HepG2 (cell line): ENCODE results near the gene MAP3K4.

ENCODE experiments used
- JUN ChIP-seq: sonication (generic); formaldehyde crosslinking; IDR thresholded peaks from 2 replicates; pipeline ENCODE4 v1.4.0; 2020; ENCODE audit warnings: mild to moderate bottlenecking, missing genetic modification reagents
- KLF15 ChIP-seq: sonication (generic); formaldehyde crosslinking; IDR thresholded peaks from 2 replicates; pipeline ENCODE4 v1.8.1; 2023; ENCODE audit warnings: borderline replicate concordance, mild to moderate bottlenecking, inconsistent platforms, missing genetic modification reagents, mixed read lengths
- SP5 ChIP-seq: IDR thresholded peaks from 2 replicates; pipeline ENCODE4 v1.6.1; 2016; ENCODE audit warnings: low read depth, borderline replicate concordance
- TBX2 ChIP-seq: sonication (generic); formaldehyde crosslinking; IDR thresholded peaks from 2 replicates; pipeline ENCODE4 v1.5.0; 2020; ENCODE audit warnings: missing genetic modification reagents, mild to moderate bottlenecking, borderline replicate concordance
- ZNF616 ChIP-seq: sonication (generic); formaldehyde crosslinking; IDR thresholded peaks from 2 replicates; pipeline ENCODE4 v1.5.0; 2020; ENCODE audit warnings: low read depth, mild to moderate bottlenecking, missing genetic modification reagents
- TF ChIP-seq, protein P1 (sequence below): sonication (generic); formaldehyde crosslinking; IDR thresholded peaks from 2 replicates; pipeline ENCODE4 v1.8.1; 2022; ENCODE audit warnings: low read depth, mild to moderate bottlenecking, missing genetic modification reagents
- TF ChIP-seq, protein P2 (sequence below): sonication (generic); formaldehyde crosslinking; IDR thresholded peaks from 2 replicates; pipeline ENCODE4 v1.4.0; 2020; ENCODE audit warnings: missing genetic modification reagents, mild to moderate bottlenecking, borderline replicate concordance

DNA sequence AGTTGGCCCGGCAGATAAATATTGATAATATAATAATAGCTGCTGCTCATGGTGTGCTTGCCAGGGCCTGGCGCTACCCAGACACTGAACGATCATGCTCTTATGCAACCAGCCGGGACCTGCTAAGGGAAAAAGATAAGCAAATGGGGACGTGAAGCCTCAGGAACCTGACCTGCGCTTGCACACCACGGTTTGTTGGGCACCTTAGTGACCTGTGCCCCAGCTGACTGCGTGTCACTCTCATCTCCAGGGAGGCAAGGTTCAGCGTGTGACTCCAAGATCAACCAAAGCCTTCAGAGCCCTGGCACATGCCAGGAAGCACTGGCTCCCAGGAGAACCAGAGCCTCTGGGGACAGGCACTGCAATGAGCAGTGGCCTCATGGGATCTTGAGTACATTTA is 171.2 kb downstream of the MAP3K4 start:
- no peak for TF ChIP-seq SP5 (CRISPR knock-in tag)
- no peak for TF ChIP-seq KLF15
- TF ChIP-seq, protein P1, sequence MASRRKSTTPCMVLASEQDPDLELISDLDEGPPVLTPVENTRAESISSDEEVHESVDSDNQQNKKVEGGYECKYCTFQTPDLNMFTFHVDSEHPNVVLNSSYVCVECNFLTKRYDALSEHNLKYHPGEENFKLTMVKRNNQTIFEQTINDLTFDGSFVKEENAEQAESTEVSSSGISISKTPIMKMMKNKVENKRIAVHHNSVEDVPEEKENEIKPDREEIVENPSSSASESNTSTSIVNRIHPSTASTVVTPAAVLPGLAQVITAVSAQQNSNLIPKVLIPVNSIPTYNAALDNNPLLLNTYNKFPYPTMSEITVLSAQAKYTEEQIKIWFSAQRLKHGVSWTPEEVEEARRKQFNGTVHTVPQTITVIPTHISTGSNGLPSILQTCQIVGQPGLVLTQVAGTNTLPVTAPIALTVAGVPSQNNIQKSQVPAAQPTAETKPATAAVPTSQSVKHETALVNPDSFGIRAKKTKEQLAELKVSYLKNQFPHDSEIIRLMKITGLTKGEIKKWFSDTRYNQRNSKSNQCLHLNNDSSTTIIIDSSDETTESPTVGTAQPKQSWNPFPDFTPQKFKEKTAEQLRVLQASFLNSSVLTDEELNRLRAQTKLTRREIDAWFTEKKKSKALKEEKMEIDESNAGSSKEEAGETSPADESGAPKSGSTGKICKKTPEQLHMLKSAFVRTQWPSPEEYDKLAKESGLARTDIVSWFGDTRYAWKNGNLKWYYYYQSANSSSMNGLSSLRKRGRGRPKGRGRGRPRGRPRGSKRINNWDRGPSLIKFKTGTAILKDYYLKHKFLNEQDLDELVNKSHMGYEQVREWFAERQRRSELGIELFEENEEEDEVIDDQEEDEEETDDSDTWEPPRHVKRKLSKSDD (CRISPR knock-in tag) = no peak
- TF ChIP-seq ZNF616 (CRISPR knock-in tag) = no peak
- TF ChIP-seq TBX2 (CRISPR knock-in tag) = no peak
- no peak for TF ChIP-seq JUN (CRISPR knock-in tag)
- TF ChIP-seq, protein P2, sequence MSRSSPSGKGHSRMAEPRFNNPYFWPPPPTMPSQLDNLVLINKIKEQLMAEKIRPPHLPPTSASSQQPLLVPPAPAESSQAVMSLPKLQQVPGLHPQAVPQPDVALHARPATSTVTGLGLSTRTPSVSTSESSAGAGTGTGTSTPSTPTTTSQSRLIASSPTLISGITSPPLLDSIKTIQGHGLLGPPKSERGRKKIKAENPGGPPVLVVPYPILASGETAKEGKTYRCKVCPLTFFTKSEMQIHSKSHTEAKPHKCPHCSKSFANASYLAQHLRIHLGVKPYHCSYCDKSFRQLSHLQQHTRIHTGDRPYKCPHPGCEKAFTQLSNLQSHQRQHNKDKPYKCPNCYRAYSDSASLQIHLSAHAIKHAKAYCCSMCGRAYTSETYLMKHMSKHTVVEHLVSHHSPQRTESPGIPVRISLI (CRISPR knock-in tag) = no peak
